NB4 (cell line): ENCODE results near the gene TTC9.

ENCODE experiments used
- CTCF ChIP-seq: IDR thresholded peaks from one replicate; pipeline ENCODE4 v1.5.1; 2012; ENCODE audit warnings: low read depth, low read length
- MAX ChIP-seq: IDR thresholded peaks from 2 replicates; pipeline ENCODE4 v1.6.1; 2011; ENCODE audit warnings: low read depth, low read length
- MYC ChIP-seq: IDR thresholded peaks from 2 replicates; pipeline ENCODE4 v1.6.1; 2011; ENCODE audit warnings: low read depth, low read length
- POLR2A ChIP-seq: IDR thresholded peaks from 2 replicates; pipeline ENCODE4 v1.6.1; 2011; ENCODE audit warnings: mild to moderate bottlenecking; ENCODE audit not compliant: insufficient read length; ENCODE audit errors: extremely low read depth

DNA sequence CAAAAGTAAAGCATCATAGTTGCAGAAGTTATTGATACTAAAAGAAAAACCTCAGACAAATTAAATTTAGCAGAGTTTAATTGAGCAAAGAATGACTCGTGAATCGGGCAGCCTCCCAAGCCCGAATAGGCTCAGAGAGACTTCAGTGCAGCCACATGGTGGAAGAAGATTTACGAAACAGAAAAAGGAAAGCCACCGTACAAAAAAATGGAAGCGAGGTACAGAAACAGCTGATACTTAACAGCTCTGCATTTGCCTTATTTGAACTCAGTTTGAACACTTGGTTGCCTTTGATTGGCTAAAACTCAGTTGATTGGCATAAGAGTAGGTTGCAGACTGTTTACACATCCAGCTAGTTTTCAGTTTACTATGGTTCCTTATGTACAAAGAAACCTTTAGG is 12.9 kb downstream of the TTC9 start:
- no peak for TF ChIP-seq POLR2A
- no peak for TF ChIP-seq CTCF
- TF ChIP-seq MYC: no peak
- no peak for TF ChIP-seq MAX
